ENCODE measurements around the gene CEP128. TPM values are rescaled to one million over a fixed set of nuclear protein-coding genes. Genes with fewer than 3 reads are reported as not detected.

CEP128 gene
- total RNA-seq, 1 experiment from 2014 or later, result 10.6 TPM

GRCh38 chr14:80455031-80455430, 486.5 kb downstream of the CEP128 start:
- Histone ChIP-seq H3K36me3 (replicated peaks; ENCODE audit: control insufficient read depth, insufficient read depth, low read length) (no peaks in the 10 kb centered on the region), H3K27me3 (ENCODE audit: control insufficient read depth, insufficient read depth, low read length) (no peaks in the 10 kb centered on the region), H3K4me3 (ENCODE audit: insufficient read depth, low read depth, low read length) (no peak overlapping the region)
- no peak for DNase-seq

GRCh38 chr14:80448267-80448666, 493.3 kb downstream of the CEP128 start:
- Histone ChIP-seq H3K36me3 (replicated peaks; ENCODE audit: control insufficient read depth, insufficient read depth, low read length) (no peaks in the 10 kb centered on the region), H3K27me3 (ENCODE audit: control insufficient read depth, insufficient read depth, low read length) (no peaks in the 10 kb centered on the region), H3K4me3 (ENCODE audit: insufficient read depth, low read depth, low read length) (no peak overlapping the region)
- no peak for DNase-seq

GRCh38 chr14:80447392-80447791, 494.1 kb downstream of the CEP128 start:
- no peak for DNase-seq
- H3K4me3 ChIP-seq (ENCODE audit: insufficient read depth, low read depth, low read length), result no peak overlapping the region

More at GRCh38 chr14:80447392-80447791, 494.1 kb downstream of the CEP128 start:
- H3K36me3 ChIP-seq (replicated peaks; ENCODE audit: control insufficient read depth, insufficient read depth, low read length), result no peaks in the 10 kb centered on the region
- H3K27me3 ChIP-seq (ENCODE audit: control insufficient read depth, insufficient read depth, low read length), result no peaks in the 10 kb centered on the region

Other genes starting within 250 kb of the CEP128 start
- not detected in 2 replicates for gene TSHR, start 13.9 kb upstream of the CEP128 start, total RNA-seq (2014; rRNA removed; shearing (Covaris generic))